HCT116 (cell line): ENCODE data around the gene MED1. TPM values are rescaled to one million over a fixed set of nuclear protein-coding genes. Genes with fewer than 3 reads are reported as not detected.

Experiments used
- ATAC-seq: fragments of 200-7000 bp; cut with Tn5 transposase; 2 replicates; pipeline ENCODE4 v1.9.1; 2020; ENCODE audit warnings: mild to moderate bottlenecking, moderate library complexity
- BruUV-seq: library from RNA; stranded (reverse); fragments of 400-500 nt; replicated peaks from 2 replicates; lab custom pipeline; 2021; lab: Mats Ljungman, UMichigan
- CTCF ChIA-PET: fragments of 300-600 bp; sonication (Branson Sonifier 250); formaldehyde crosslinking; loops from one replicate; lab custom pipeline; 2021; ENCODE audit warnings: antibody characterized with exemption; lab: Charles Lee
- POLR2A ChIA-PET: fragments of 300-600, 350-600 bp; sonication (Branson Sonifier 250); formaldehyde crosslinking; loops from one replicate; lab custom pipeline; 2021; ENCODE audit warnings: antibody characterized with exemption; lab: Charles Lee
- RAD21 ChIA-PET, 2 experiments: fragments of 300-600 bp; sonication (Branson Sonifier 250); formaldehyde crosslinking; loops; one replicate each; lab custom pipeline; 2023; ENCODE audit warnings: low total read pairs in 2 of 2; ENCODE audit not compliant: uncharacterized antibody in 2 of 2, unreplicated experiment in 2 of 2, low non-redundant PET in 1 of 2; lab: Charles Lee
- DNase-seq: peaks from one replicate; pipeline ENCODE4 v3.0.0-alpha.2; 2010; ENCODE audit warnings: low read depth, low spot score
- H2AFZ ChIP-seq: fragments of 200-600 bp; shearing (Covaris generic), sonication (generic); 2 replicates; pipeline ENCODE4 v1.6.1; 2017; ENCODE audit warnings: low read depth, mixed run types, mixed read lengths, antibody characterized with exemption, low read length; ENCODE audit not compliant: poor library complexity, severe bottlenecking
- H3K27ac ChIP-seq: 2 replicates; pipeline ENCODE4 v1.5.1; 2012; ENCODE audit warnings: low read depth, low read length
- H3K27me3 ChIP-seq: fragments of 200-600 bp; sonication (generic); 2 replicates; pipeline ENCODE4 v1.6.1; 2016; ENCODE audit warnings: mixed run types, low read length, mixed read lengths; ENCODE audit not compliant: insufficient read depth
- H3K36me3 ChIP-seq, 2 experiments: fragments of 200-500 bp in 1 of 2; fragments of 200-600 bp in 1 of 2; sonication (Bioruptor generic) in 1 of 2; sonication (generic) in 1 of 2; 2 replicates each; pipeline versions ENCODE4 v1.5.1 to v1.6.1; 2014 to 2016; ENCODE audit warnings: low read length in 2 of 2, inconsistent platforms in 1 of 2, mixed read lengths in 1 of 2, mixed run types in 1 of 2; ENCODE audit not compliant: insufficient read depth in 2 of 2, control insufficient read depth in 1 of 2
- H3K4me1 ChIP-seq, 2 experiments: fragments of 200-600 bp in 1 of 2; sonication (generic) in 1 of 2; 2 replicates each; pipeline versions ENCODE4 v1.5.1 to v1.6.1; 2012 to 2017; ENCODE audit warnings: low read length in 2 of 2, inconsistent platforms in 1 of 2, mild to moderate bottlenecking in 1 of 2, mixed read lengths in 1 of 2, mixed run types in 1 of 2, moderate library complexity in 1 of 2; ENCODE audit not compliant: insufficient read depth in 2 of 2, control insufficient read depth in 1 of 2
- H3K4me2 ChIP-seq: fragments of 200-600 bp; sonication (generic); 2 replicates; pipeline ENCODE4 v1.6.1; 2017; ENCODE audit warnings: mixed run types, low read length, mixed read lengths
- H3K4me3 ChIP-seq, 2 experiments: fragments of 200-600 bp in 1 of 2; sonication (generic) in 1 of 2; replicated peaks in 1 of 2; 2 replicates each; pipeline ENCODE4 v1.5.1; 2011 to 2016; ENCODE audit warnings: low read length in 2 of 2, control low read depth in 1 of 2, low read depth in 1 of 2, mild to moderate bottlenecking in 1 of 2, mixed read lengths in 1 of 2, mixed run types in 1 of 2
- H3K79me2 ChIP-seq: fragments of 200-600 bp; sonication (generic); 2 replicates; pipeline ENCODE4 v1.6.1; 2017; ENCODE audit warnings: mild to moderate bottlenecking, mixed run types, low read length, moderate library complexity, mixed read lengths; ENCODE audit not compliant: insufficient read depth
- H3K9ac ChIP-seq: fragments of 200-600 bp; sonication (generic); 2 replicates; pipeline ENCODE4 v1.6.1; 2016; ENCODE audit warnings: low read length, mixed read lengths
- H3K9me2 ChIP-seq: fragments of 200-600 bp; sonication (generic), shearing (Covaris generic); 2 replicates; pipeline ENCODE4 v1.6.1; 2017; ENCODE audit warnings: mixed run types, mild to moderate bottlenecking, moderate library complexity; ENCODE audit not compliant: insufficient read depth
- H3K9me3 ChIP-seq, 2 experiments: fragments of 200-500 bp in 1 of 2; fragments of 200-600 bp in 1 of 2; sonication (Bioruptor generic) in 1 of 2; sonication (generic) in 1 of 2; 2 replicates each; pipeline ENCODE4 v1.6.1; 2014 to 2017; ENCODE audit warnings: low read length in 2 of 2, mixed read lengths in 2 of 2, inconsistent platforms in 1 of 2, low read depth in 1 of 2, mild to moderate bottlenecking in 1 of 2, mixed run types in 1 of 2, moderate library complexity in 1 of 2; ENCODE audit not compliant: control insufficient read depth in 1 of 2, insufficient read depth in 1 of 2
- H4K20me1 ChIP-seq: fragments of 200-600 bp; sonication (generic), shearing (Covaris generic); 2 replicates; pipeline ENCODE4 v1.6.1; 2017; ENCODE audit warnings: mixed run types, mild to moderate bottlenecking, moderate library complexity; ENCODE audit not compliant: insufficient read depth
- ATF3 ChIP-seq: IDR thresholded peaks from 2 replicates; pipeline ENCODE4 v1.6.1; 2012
- CBX3 ChIP-seq: IDR thresholded peaks from 2 replicates; pipeline ENCODE4 v1.6.1; 2012; ENCODE audit warnings: low read depth
- CEBPB ChIP-seq: IDR thresholded peaks from 2 replicates; pipeline ENCODE4 v1.6.1; 2012; ENCODE audit warnings: low read depth
- ELF1 ChIP-seq: IDR thresholded peaks from 2 replicates; pipeline ENCODE4 v1.6.1; 2012; ENCODE audit warnings: low read depth, borderline replicate concordance
- EZH2 ChIP-seq: fragments of 200-600 bp; sonication (generic); IDR thresholded peaks from 2 replicates; pipeline ENCODE4 v1.6.1; 2017; ENCODE audit warnings: antibody characterized with exemption, mixed run types
- JUND ChIP-seq: IDR thresholded peaks from 2 replicates; pipeline ENCODE4 v1.6.1; 2012
- REST ChIP-seq: IDR thresholded peaks from 2 replicates; pipeline ENCODE4 v1.6.1; 2012; ENCODE audit warnings: low read depth
- SIN3A ChIP-seq: IDR thresholded peaks from 2 replicates; pipeline ENCODE4 v1.6.1; 2012; ENCODE audit warnings: low read depth
- SP1 ChIP-seq: IDR thresholded peaks from 2 replicates; pipeline ENCODE4 v1.6.1; 2012; ENCODE audit warnings: low read depth
- SRF ChIP-seq: IDR thresholded peaks from 2 replicates; pipeline ENCODE4 v1.6.1; 2012; ENCODE audit warnings: low read depth
- YY1 ChIP-seq: IDR thresholded peaks from 2 replicates; pipeline ENCODE4 v1.6.1; 2011; ENCODE audit warnings: low read length, low read depth, moderate library complexity, mild to moderate bottlenecking; ENCODE audit not compliant: insufficient replicate concordance; ENCODE audit errors: extremely low read depth
- ZNF274 ChIP-seq: fragments of 200-500 bp; sonication (Bioruptor generic); IDR thresholded peaks from 2 replicates; pipeline ENCODE4 v1.6.1; 2014; ENCODE audit warnings: mild to moderate bottlenecking, low read depth, low read length, inconsistent platforms
- intact Hi-C: fragments of 100-400 bp; cut with micrococcal nuclease; formaldehyde crosslinking; loops from 2 replicates; pipeline ENCODE4 v1.10.0; 2022
- total RNA-seq: library from RNA; stranded (reverse); gene quantifications from one replicate; pipeline ENCODE4 v1.2.1, GENCODE V29; 2021; ENCODE audit not compliant: unreplicated experiment

Gene MED1
- total RNA-seq, 1 experiment from 2014 or later: 55.7 TPM

- no peak for TF ChIP-seq CBX3
- no peak for TF ChIP-seq REST
- no peak for TF ChIP-seq ATF3
- TF ChIP-seq CEBPB: no peak
- no peak for TF ChIP-seq SP1
- TF ChIP-seq YY1: no peak
- no peak for TF ChIP-seq SIN3A
- TF ChIP-seq ZNF274: no peak
- no peak for TF ChIP-seq EZH2
- no peak for TF ChIP-seq SRF
- TF ChIP-seq JUND: no peak
- no peak for TF ChIP-seq ELF1
- ChIA-PET POLR2A (interaction anchor here (0.7 kb wide), 1 partner anchor 20 kb away, joined by 3 read pairs; no protein-coding TSS in a partner anchor), RAD21 (no interaction called here), CTCF (no interaction called here)
- H3K9me3 ChIP-seq: no peaks in the 10 kb centered on the region
- no peak overlapping the region for H3K9ac ChIP-seq
- H3K27me3 ChIP-seq: no peaks in the 10 kb centered on the region
- DNase-seq: no peak
- no peak for ATAC-seq
- no peak overlapping the region for H3K27ac ChIP-seq
- no peaks in the 10 kb centered on the region for H3K79me2 ChIP-seq
- no peak overlapping the region for H3K4me3 ChIP-seq
- TSS peak; percentile 20 for BruUV-seq
- no peak overlapping the region for H2AFZ ChIP-seq
- H3K36me3 ChIP-seq: peaks cover 39 to 45% of the 10 kb centered on the region in 2 experiments; a peak in 3 of 4 replicates
- no peaks in the 10 kb centered on the region for H3K9me2 ChIP-seq
- H4K20me1 ChIP-seq: no peaks in the 10 kb centered on the region
- H3K4me2 ChIP-seq: no peak overlapping the region
- no peaks in the 10 kb centered on the region for H3K4me1 ChIP-seq
- intact Hi-C loops: loop anchor here (10.0 kb wide), 1 partner anchor 99 kb away; no protein-coding TSS in a partner anchor
Observed at GRCh38 chr17:39416141-39416540, 34.9 kb downstream of the MED1 start.
